Measurements from ENCODE around the gene PVR.
A peak's percentile ranks its signal among the peaks of the same experiment; 100 is the strongest.
"Not testable (repeated sequence)": the region's sequence is repeated elsewhere in the genome, so short reads cannot be mapped to it uniquely, and the experiment has no call there.

PVR gene

DNA sequence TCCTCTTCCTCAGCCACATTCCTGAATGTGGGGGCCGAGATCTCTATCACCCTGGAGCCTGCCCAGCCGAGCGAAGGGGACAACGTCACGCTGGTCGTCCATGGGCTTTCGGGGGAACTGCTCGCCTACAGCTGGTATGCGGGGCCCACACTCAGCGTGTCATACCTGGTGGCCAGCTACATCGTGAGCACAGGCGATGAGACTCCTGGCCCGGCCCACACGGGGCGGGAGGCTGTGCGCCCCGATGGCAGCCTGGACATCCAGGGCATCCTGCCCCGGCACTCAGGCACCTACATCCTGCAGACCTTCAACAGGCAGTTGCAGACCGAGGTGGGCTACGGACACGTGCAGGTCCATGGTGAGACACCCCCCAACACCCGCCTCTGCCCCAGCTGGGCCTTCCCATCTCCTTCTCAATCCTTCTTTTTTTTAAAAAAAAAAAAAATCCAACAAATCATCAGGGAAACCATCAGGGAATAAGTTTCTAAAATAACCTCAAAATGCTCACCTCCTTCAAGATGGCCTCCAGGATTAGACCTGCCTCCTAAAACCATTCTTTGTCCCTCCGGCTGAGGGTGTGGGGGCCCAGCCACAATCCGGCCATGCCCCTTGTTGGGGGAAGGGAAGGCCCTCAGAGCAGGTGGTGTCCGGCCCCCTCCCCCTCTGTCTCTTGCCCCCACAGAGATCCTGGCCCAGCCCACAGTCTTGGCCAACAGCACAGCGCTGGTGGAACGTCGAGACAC lies 59.8 kb downstream of the PVR start:
- no peak for DNase-seq

DNA sequence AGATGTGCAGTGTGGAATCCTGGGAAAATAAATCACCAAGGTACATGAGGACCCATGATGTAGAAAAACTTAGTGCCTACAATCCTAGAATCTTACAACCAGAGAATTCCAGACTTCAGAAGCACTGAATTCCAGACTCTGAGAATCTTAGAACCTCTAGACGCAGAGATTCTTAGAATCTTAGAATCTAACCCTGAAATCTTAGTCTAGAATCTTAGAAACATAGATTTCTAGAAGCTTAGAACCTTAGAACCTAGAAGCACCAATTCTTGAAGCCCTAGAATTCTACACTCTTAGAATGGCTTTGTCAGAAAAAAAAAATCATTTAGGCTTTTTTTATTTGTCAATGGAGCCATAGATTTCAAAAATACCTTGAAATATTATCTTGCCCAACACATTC lies 61.3 kb downstream of the PVR start:
- DNase-seq = no peak

DNA sequence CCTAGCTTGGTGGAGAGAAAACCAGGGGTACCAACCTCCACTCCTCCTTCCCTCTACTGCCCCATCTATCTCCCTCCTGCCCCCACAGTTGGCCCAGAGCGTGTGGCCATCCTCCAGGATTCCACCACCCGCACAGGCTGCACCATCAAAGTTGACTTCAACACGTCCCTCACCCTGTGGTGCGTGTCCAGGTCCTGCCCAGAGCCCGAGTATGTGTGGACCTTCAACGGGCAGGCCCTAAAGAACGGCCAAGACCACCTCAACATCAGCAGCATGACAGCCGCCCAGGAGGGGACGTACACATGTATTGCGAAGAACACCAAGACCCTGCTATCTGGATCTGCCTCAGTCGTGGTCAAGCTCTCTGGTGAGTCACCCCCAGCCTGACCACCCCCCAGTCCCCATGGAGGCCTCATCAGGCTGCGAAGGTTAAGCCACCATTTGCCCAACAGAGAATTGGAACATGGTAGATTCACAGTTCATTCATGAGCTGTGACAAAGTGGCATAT lies 61.8 kb downstream of the PVR start:
- DNase-seq = no peak

DNA sequence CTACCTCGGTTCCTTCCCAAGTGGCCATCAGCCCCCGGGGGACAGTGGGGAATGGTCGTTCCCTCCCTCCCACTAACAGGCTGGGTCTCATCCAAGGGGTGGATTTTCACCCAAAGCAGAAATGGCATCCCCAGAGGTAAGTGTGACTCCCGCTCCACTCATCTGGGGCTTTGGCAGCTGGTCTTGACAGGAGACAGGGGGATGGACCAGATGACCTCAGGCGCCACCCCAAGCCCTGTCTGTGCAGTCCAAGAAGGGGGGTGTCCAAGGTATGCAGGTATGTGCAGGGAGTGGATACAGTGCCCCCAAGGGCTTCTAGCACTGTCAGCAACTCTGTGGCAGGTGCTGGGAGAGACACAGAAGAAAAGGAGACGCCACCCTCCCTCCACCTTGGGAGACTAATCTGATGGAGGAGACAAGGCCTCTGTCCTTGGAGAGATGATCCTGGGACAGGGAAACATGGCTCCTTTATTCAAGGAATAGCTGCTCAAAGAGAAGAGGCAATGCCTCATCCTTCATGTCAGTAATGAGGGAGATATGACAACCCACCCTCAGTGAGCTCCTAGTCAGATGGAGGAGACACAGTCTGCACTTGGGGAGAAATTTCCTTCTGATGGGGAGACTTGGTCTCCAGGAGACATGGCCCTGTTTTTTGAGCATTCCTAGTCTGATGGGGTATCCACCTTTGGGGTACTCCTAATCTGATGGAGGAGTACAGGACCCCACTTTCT lies 63.0 kb downstream of the PVR start:
- DNase-seq = no peak

DNA sequence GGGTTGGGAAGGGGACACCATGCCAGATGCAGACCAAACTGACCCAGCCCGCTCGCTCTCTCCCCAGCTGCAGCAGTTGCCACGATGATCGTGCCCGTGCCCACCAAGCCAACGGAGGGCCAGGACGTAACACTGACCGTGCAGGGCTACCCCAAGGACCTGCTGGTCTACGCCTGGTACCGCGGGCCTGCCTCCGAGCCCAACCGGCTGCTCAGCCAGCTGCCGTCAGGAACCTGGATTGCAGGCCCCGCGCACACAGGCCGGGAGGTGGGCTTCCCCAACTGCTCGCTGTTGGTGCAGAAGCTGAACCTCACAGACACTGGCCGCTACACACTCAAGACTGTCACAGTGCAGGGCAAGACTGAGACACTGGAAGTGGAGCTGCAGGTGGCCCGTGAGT lies 64.1 kb downstream of the PVR start:
- no peak for DNase-seq

DNA sequence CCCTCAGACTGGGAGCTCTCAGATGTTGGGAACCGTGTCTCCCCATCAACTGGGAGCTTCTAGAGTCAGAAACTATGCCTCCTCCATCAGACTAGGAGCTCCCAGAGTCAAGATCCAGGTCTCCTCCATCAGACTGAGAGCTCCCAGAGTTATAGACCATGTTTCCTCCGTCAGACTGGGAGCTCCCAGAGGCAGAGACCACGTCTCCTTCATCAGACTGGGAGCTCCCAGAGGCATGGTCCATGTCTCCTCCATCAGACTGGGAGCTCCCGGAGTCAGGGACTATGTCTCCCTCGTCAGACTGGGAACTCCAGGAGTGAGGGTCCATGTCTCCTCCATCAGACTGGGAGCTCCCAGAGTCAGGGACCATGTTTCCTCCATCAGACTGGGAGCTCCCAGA lies 65.2 kb downstream of the PVR start:
- DNase-seq = no peak

DNA sequence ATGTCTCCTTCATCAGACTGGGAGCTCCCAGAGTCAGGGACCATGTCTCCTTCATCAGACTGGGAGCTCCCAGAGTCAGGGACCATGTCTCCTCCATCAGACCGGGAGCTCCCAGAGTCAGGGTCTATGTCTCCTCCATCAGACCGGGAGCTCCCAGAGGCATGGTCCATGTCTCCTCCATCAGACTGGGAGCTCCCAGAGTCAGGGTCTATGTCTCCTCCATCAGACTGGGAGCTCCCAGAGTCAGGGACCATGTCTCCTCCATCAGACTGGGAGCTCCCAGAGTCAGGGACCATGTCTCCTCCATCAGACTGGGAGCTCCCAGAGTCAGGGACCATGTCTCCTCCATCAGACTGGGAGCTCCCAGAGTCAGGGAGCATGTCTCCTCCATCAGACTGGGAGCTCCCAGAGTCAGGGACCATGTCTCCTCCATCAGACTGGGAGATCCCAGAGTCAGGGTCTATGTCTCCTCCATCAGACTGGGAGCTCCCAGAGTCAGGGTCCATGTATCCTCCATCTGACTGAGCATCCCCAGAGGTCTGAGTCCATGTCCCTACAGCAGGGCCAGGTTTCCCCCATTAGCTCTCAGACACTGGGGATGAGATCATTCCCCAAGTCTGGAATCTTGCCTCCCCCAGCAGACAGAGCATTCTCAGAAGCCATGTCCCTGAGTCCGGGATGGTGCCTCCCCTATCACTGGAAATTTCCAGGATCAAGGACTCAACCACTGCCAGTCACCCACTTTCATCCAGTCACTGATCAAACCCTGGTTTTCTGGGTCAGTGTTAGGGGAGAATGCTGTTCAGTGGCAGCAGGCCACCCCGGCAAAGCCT lies 65.9 kb downstream of the PVR start:
- not testable (repeated sequence) for DNase-seq

DNA sequence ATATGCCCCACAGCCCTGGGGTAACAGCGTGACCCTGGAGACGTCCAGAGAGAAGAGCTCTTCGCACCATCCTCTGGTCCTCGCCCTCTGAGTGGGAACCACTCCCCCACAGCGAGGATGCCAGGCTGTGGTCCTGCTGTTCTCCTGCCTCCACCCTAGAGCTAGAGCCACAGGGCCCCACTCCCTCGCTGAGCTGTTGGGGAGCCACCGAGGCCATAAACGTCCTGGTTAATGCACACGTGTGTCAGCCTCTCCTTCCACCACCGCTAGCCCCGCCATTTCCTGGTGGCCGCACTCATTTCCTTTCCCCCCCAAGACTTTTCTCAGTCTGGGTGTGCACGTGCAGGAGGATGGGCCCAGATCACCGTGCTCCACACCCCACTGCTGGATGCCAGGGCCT lies 66.8 kb downstream of the PVR start:
- DNase-seq = no peak

DNA sequence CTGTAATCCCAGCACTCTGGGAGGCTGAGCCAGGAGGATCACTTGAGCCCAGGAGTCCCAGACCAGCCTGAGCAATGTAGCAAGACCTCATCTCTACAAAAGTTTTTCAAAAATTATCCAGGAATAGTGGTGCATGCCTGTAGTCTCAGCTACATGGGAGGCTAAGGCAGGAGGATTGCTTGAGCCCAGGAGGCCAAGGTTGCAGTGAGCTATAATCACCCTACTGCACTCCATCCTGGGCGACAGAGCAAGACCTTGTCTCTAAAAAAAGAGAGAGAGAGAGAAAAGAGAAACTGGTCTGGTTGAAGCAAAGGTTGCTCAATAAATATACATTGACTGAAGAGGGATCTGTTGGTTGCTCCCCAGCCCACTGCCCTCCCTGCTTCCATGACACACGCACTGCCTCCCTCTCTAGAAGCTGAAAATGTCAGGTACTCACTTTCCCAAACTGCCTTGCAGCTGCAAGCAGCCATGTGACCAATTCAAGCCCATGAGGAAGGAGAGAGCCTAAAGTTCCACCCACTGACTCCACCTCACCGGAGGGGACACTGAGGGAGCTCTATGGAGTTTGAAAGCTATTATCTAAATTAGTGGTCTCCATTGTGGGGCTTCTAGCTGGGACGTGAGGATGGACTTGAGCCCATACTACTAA lies 69.3 kb downstream of the PVR start:
- peak; percentile 2 for DNase-seq
